Mucosa of descending colon (tissue), 3 donors: ENCODE measurements around the gene FXYD1. TPM values are rescaled to one million over a fixed set of nuclear protein-coding genes. Genes with fewer than 3 reads are reported as not detected.

Source experiments
- ATAC-seq: fragments of 200-7000 bp; cut with Tn5 transposase; one replicate; pipeline ENCODE4 v1.9.1; 2020; ENCODE audit warnings: mild to moderate bottlenecking, moderate library complexity
- DNase-seq, 3 donors: peaks; one replicate each; pipeline ENCODE4 v3.0.0-alpha.2; 2020
- H3K36me3 ChIP-seq: fragments of 200-600 bp; one replicate; pipeline ENCODE4 v1.8.0; 2021; ENCODE audit warnings: low read depth, mild to moderate bottlenecking
- H3K4me1 ChIP-seq: fragments of 200-600 bp; one replicate; pipeline ENCODE4 v1.8.0; 2021; ENCODE audit warnings: low read depth, mild to moderate bottlenecking
- H3K4me3 ChIP-seq: fragments of 200-600 bp; one replicate; pipeline ENCODE4 v1.8.0; 2021; ENCODE audit warnings: mild to moderate bottlenecking
- H3K9me3 ChIP-seq: fragments of 200-600 bp; one replicate; pipeline ENCODE4 v1.8.0; 2021; ENCODE audit warnings: mild to moderate bottlenecking
- intact Hi-C, 2 donors: fragments of 100-400 bp; cut with DNase I in 1 of 2; cut with micrococcal nuclease in 1 of 2; formaldehyde crosslinking; loops; one replicate each; pipeline versions ENCODE4 v1.11.0 to v1.11.1; 2022; cut with DNase I, micrococcal nuclease
- total RNA-seq, 3 donors: library from RNA; stranded (reverse); fragmentation: NEBNext Ultra II Directional in 2 of 3; extraction: Animal tissue kit (Norgen Biotek cat#: 25700) in 2 of 3; gene quantifications; one replicate each; pipeline versions ENCODE4 v1.2.1 to v1.2.4, GENCODE V29; 2021 to 2023
- TF ChIP-seq, protein P1 (sequence below): fragments of 200-600 bp; IDR thresholded peaks from one replicate; pipeline ENCODE4 v1.8.0; 2022; ENCODE audit warnings: antibody characterized with exemption, mild to moderate bottlenecking
- donor health status: DM: no; HTN: no; CAD: no; lungs with moderate emphysema.
- donor health status: DM: no; HTN: no; CAD: no.
- donor health status: DM: no; HTN: yes; CAD: no.

The FXYD1 gene
- total RNA-seq, 3 donors from 2014 or later: 13.3 to 71.0 (median 15.4) TPM

DNA sequence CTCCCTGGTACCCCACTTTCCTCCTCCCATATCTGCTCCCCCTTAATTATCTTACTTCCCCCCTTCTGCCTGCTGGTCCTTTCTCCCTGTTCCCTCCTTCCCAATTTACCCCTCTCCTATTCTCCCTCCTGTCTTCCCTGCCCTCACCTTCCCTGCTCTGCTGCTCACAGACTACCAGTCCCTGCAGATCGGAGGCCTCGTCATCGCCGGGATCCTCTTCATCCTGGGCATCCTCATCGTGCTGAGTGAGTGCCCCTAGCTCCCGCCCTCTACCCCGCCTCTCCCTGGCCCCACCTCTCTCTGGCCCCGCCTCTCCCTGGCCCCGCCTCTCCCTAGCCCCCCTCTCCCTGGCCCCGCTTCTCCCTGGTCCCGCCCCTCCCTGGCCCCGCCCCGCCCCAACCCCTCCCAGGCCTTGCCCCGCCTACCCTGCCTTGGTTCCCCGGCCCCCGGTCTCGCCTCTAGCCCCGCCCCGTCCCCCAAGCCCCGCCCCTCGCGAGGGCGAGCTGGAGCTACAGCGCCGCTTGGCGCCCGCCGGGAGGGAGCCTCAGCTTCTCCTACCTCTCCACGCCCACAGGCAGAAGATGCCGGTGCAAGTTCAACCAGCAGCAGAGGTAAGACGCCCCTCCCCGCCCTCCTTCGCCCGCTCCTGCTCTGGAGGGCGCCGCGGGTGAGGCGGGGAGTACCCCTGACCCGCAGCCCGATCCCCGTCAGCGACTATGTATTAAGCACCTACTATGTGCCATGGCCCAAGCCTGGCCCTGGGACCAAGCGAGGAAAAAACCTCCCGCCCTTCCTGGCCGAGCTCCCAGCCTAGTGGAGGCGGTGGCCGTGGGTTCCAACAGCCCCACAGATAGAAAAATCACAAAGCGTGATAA is 2.6 kb downstream of the FXYD1 start:
- TF ChIP-seq, protein P1, sequence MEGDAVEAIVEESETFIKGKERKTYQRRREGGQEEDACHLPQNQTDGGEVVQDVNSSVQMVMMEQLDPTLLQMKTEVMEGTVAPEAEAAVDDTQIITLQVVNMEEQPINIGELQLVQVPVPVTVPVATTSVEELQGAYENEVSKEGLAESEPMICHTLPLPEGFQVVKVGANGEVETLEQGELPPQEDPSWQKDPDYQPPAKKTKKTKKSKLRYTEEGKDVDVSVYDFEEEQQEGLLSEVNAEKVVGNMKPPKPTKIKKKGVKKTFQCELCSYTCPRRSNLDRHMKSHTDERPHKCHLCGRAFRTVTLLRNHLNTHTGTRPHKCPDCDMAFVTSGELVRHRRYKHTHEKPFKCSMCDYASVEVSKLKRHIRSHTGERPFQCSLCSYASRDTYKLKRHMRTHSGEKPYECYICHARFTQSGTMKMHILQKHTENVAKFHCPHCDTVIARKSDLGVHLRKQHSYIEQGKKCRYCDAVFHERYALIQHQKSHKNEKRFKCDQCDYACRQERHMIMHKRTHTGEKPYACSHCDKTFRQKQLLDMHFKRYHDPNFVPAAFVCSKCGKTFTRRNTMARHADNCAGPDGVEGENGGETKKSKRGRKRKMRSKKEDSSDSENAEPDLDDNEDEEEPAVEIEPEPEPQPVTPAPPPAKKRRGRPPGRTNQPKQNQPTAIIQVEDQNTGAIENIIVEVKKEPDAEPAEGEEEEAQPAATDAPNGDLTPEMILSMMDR: peak; percentile 44
- intact Hi-C loops: no loop called here
- ATAC-seq (peak; percentile 88), DNase-seq (peak; percentile 95 to 99 (median 97))
- Histone ChIP-seq H3K4me1 (peaks cover 18% of the 10 kb centered on the region), H3K9me3 (no peaks in the 10 kb centered on the region), H3K4me3 (no peak overlapping the region), H3K36me3 (no peaks in the 10 kb centered on the region)

DNA sequence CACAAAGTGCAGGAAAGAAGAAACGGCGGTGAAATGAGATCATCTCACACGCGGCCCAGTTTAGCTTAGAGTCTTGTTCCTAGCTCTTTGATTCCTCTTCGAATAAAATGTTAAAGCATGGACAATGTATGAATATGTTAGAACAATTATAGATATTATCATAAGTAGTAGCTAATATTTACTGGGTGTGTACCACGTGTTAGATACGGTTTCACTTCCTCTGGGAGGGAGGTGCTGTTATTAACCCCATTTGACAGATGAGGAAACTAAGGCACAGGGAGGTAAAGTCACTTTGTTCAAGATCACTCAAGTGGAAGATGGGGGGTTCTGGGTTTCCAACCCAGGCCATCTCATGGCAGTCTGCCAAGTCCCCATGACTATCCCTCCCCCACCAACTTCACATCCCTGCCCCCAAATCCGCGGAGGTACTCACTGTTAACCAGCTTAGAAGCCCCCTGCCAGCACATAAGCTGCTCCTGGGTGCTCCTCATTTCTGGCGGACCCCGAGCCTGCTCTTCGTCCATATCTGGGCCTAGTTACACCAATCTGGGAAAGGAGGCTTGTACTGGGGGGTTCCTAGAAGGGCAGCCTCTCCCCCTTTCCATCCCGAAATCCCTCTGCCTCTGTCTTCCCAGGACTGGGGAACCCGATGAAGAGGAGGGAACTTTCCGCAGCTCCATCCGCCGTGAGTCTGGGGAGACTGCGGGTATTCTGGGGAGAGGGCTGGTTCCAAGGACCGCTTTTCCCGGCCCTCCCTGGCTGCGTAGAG is 3.4 kb downstream of the FXYD1 start:
- intact Hi-C loops: no loop called here
- H3K36me3 ChIP-seq: no peaks in the 10 kb centered on the region
- H3K9me3 ChIP-seq: no peaks in the 10 kb centered on the region
- H3K4me3 ChIP-seq: no peak overlapping the region
- ATAC-seq: no peak
- DNase-seq: peak in 1 of 3 donors; percentile 53
- TF ChIP-seq, protein P1: no peak
- peaks cover 14% of the 10 kb centered on the region for H3K4me1 ChIP-seq

DNA sequence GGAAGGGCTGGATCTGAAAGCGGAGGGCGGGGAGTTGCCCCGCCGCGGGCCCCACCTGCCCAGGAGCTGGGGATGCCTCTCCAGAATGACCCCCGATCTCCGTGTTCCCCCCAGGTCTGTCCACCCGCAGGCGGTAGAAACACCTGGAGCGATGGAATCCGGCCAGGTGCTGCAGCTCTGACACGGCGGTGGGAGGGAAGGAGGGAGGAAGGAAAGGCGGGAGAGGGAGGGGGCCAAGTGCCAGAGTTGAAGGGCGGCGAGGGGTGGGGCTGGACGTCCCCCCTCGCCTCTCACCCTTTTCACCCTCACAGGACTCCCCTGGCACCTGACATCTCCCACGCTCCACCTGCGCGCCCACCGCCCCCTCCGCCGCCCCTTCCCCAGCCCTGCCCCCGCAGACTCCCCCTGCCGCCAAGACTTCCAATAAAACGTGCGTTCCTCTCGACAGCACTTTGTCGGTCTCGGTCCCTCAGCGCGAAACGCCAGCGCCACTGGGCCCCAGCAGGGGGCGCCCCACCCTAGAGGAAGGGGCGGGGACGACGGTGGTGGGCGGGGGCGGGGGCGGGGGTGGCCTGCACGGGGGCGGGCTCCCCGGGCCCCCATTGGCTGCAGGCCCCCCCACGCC is 4.1 kb downstream of the FXYD1 start:
- intact Hi-C loops: no loop called here

DNA sequence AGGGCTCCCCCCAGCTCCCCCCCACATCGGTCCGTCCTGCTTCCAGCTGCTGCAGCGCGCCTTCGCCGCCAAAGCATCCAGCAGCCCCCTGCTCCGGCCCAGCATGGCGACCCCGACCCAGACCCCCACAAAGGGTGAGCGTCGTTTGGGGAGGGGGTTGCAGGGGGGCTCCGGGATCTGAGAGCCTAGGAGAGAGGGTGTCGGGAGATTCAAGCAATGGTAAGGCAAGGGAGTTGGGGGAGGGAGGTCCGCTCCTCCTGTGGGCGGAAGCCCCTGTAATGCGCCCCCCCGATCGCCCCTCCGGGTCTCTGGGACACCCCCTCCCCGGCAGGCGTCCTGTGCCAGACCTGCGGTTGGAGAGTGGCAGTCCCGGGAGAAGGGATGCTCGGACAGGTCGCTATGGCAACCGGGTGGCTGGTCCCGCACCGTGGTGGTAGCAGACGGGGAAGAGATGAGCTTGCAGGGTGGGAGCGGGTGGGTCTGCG is 4.6 kb downstream of the FXYD1 start, which contains the start of gene FXYD7:
Gene FXYD7 (plus strand): TSS at position 25 of the 485 bp plus-strand sequence. CDS start 79 bp downstream, at position 104.
- Histone ChIP-seq H3K36me3 (no peaks in the 10 kb centered on the region), H3K9me3 (no peaks in the 10 kb centered on the region), H3K4me3 (no peak within 1 kb of the TSS), H3K4me1 (peaks cover 13% of the 10 kb centered on the region)
- DNase-seq: peak in 1 of 3 donors; percentile 73
- TF ChIP-seq, protein P1: no peak
- intact Hi-C loops: no loop called here
- ATAC-seq: no peak

More for the DNA sequence above, 4.1 kb downstream of the FXYD1 start:
- TF ChIP-seq, protein P1: peak; percentile 56
- ATAC-seq: peak; percentile 33
- H3K9me3 ChIP-seq: no peaks in the 10 kb centered on the region
- no peaks in the 10 kb centered on the region for H3K36me3 ChIP-seq
- peaks cover 13% of the 10 kb centered on the region for H3K4me1 ChIP-seq
- H3K4me3 ChIP-seq: no peak overlapping the region
- peak; percentile 65 to 74 (median 70) for DNase-seq

DNA sequence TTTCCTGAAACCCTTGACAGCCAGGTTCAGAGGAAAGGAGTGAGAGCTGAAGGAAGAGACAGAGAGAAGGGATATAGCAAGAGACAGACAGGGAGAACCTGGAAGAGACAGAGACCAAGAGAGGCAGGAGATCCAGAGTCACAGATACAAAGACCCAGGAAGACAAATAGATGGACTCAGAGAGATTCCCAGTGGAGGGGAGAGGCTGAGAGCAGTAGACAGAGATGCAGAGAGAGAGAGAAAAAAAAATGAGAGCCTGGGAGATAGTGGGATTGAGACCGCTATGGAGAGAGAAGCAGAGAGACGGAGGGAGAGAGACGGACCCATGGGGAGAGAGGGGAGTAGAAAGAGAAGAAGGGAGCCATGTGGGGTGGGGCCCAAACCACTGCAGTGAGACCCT is 5.2 kb downstream of the FXYD1 start:
- DNase-seq (no peak), ATAC-seq (no peak)
- TF ChIP-seq, protein P1: no peak
- no peaks in the 10 kb centered on the region for H3K36me3 ChIP-seq
- intact Hi-C loops: no loop called here
- peaks cover 13% of the 10 kb centered on the region for H3K4me1 ChIP-seq
- no peak overlapping the region for H3K4me3 ChIP-seq
- H3K9me3 ChIP-seq: no peaks in the 10 kb centered on the region
